ENCODE measurements around the gene ZNF469. TPM values are rescaled to one million over a fixed set of nuclear protein-coding genes. Genes with fewer than 3 reads are reported as not detected.

The ZNF469 gene
- total RNA-seq, 1 experiment from 2014 or later = 0.55 TPM

GRCh38 chr16:88424587-88425235 lies 42.0 kb downstream of the ZNF469 start:
- no peak for DNase-seq (ENCODE audit: low spot score)

- no peak for DNase-seq (ENCODE audit: low spot score)
These were observed 43.3 kb downstream of the ZNF469 start for GRCh38 chr16:88426018-88426417.

- DNase-seq (ENCODE audit: low spot score) = no peak
These were observed 44.6 kb downstream of the ZNF469 start for GRCh38 chr16:88427376-88427775.

GRCh38 chr16:88428156-88428555 lies 45.4 kb downstream of the ZNF469 start:
- DNase-seq (ENCODE audit: low spot score) = no peak

- no peak for DNase-seq (ENCODE audit: low spot score)
These were observed 46.0 kb downstream of the ZNF469 start for GRCh38 chr16:88428616-88429386.

GRCh38 chr16:88429387-88430184 lies 46.8 kb downstream of the ZNF469 start:
- DNase-seq (ENCODE audit: low spot score) = no peak

- no peak for DNase-seq (ENCODE audit: low spot score)
These were observed 47.4 kb downstream of the ZNF469 start for GRCh38 chr16:88430185-88430523.

GRCh38 chr16:88430524-88431446 lies 48.0 kb downstream of the ZNF469 start:
- no peak for DNase-seq (ENCODE audit: low spot score)

- no peak for DNase-seq (ENCODE audit: low spot score)
These were observed 48.9 kb downstream of the ZNF469 start for GRCh38 chr16:88431651-88432050.

GRCh38 chr16:88432174-88432573 lies 49.4 kb downstream of the ZNF469 start:
- no peak for DNase-seq (ENCODE audit: low spot score)

Other genes starting within 250 kb of the ZNF469 start
- gene ZFPM1, start 70.3 kb downstream of the ZNF469 start, total RNA-seq (2014; rRNA removed; shearing (Covaris generic)) = 0.95 and 1.4 TPM in 2 replicates
- gene ZC3H18, start 187.4 kb downstream of the ZNF469 start, total RNA-seq (2014; rRNA removed; shearing (Covaris generic)) = 17.7 and 18.3 TPM in 2 replicates

Data from A172 (cell line).